ENCODE results near the gene ZNF12.
"Not testable (repeated sequence)": the region's sequence is repeated elsewhere in the genome, so short reads cannot be mapped to it uniquely, and the experiment has no call there.

The ZNF12 gene

DNA sequence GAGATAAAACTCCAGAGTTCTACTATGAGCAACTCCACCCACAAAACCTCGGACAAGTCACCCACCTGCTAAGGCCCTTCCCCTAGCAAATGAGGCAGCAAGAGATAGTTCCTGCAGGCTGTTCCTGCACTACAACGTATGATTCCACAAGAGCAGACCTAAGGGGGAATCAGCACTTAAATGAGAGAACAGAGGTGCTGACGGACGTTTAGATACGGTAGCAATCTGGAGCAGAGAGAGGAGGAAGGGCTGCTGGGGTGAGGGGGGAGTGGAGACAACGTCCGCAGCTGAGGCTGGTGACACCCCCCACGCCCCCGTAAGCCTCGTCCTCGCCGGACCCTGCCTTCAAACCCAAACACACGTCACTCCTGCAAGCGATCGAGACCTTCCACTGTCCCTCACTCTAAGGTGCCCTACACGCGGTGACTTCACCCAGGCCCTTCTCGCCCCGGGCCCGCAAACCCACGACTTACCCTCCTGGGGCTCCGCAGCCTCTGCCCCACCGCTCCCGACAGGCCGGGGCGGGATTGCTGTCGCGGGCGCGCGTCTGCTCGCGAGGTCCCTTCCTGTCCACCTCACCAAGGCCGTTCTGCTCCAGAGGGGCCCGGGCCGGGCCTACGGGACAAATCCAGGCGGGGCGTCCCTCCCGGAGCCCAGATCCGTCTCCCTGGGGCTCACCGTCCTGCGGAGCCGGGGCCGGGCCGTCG lies 635 bp downstream of the ZNF12 start:
- H3K36me3 ChIP-seq (ENCODE audit: insufficient read depth, low read length), result peaks cover 40% of the 10 kb centered on the region
- peaks cover 26% of the 10 kb centered on the region for H3K9me3 ChIP-seq (ENCODE audit: low read depth, low read length)
- H3K4me3 ChIP-seq, result peak overlapping the region; percentile 93
- no peak for DNase-seq (ENCODE audit: low read depth, low spot score)
- H3K9ac ChIP-seq (ENCODE audit: insufficient read length), result peak overlapping the region; percentile 96
- H3K27ac ChIP-seq, result no peak overlapping the region; the same call in 1 of the 2 replicates
- TF ChIP-seq FOXP2 (optimal IDR thresholded peaks at IDR 0.05; ENCODE audit: control extremely low read depth, extremely low read length, insufficient read depth), result no peak
- TF ChIP-seq POLR2AphosphoS5 (IDR thresholded peaks at IDR 0.05; ENCODE audit: borderline replicate concordance, low read depth, low read length), result no peak
- TF ChIP-seq EZH2 (IDR thresholded peaks at IDR 0.05), result no peak

DNA sequence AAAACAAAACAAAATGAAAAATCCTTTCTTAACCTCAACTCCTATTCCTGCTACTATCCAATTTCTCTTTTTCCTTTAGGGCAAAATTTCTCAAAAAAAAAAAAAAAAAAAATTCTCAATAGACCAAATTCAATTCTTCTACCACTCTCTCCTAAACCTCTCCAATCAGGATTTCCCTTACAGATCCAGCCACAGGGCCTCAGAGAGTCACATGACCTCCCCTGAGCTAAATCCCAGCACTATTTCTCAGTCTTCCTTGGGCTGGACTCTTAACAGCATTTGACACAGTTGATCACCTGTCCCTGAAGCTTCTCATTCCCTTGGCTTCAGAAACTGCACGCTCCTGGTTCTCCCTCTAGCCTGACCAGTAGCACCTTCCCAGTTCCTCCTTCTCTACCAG lies 4.9 kb downstream of the ZNF12 start:
- no peak overlapping the region for H3K27ac ChIP-seq
- no peak overlapping the region for H3K4me3 ChIP-seq
- peaks cover 54% of the 10 kb centered on the region for H3K9me3 ChIP-seq (ENCODE audit: low read depth, low read length)
- no peak for TF ChIP-seq FOXP2 (optimal IDR thresholded peaks at IDR 0.05; ENCODE audit: control extremely low read depth, extremely low read length, insufficient read depth)
- TF ChIP-seq EZH2 (IDR thresholded peaks at IDR 0.05), result no peak
- TF ChIP-seq POLR2AphosphoS5 (IDR thresholded peaks at IDR 0.05; ENCODE audit: borderline replicate concordance, low read depth, low read length), result no peak
- no peak for DNase-seq (ENCODE audit: low read depth, low spot score)
- peaks cover 79% of the 10 kb centered on the region for H3K36me3 ChIP-seq (ENCODE audit: insufficient read depth, low read length)
- H3K9ac ChIP-seq (ENCODE audit: insufficient read length), result no peak overlapping the region

DNA sequence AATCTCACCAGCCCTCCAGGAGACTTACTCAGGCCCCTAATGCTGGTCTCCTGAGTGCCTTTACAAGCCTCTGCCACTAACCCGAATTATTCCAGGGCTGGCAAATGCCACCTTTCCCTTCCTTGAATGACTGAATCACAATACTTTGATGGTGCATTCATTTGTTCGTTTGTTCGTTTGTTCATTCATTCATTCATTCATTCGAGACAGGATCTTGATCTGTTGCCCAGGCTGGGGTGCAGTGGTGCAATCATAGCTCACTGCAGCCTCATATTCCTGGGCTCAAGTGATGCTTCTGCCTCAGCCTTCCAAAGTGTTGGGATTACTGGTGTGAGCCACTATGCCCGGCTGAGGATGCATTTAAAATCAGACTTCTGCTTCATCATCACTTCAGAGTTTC lies 6.0 kb downstream of the ZNF12 start:
- Histone ChIP-seq H3K9me3 (ENCODE audit: low read depth, low read length) (peaks cover 65% of the 10 kb centered on the region), H3K36me3 (ENCODE audit: insufficient read depth, low read length) (peaks cover 90% of the 10 kb centered on the region), H3K4me3 (no peak overlapping the region), H3K27ac (no peak overlapping the region), H3K9ac (ENCODE audit: insufficient read length) (no peak overlapping the region)
- no peak for TF ChIP-seq EZH2 (IDR thresholded peaks at IDR 0.05)
- TF ChIP-seq FOXP2 (optimal IDR thresholded peaks at IDR 0.05; ENCODE audit: control extremely low read depth, extremely low read length, insufficient read depth), result no peak
- no peak for TF ChIP-seq POLR2AphosphoS5 (IDR thresholded peaks at IDR 0.05; ENCODE audit: borderline replicate concordance, low read depth, low read length)
- no peak for DNase-seq (ENCODE audit: low read depth, low spot score)

DNA sequence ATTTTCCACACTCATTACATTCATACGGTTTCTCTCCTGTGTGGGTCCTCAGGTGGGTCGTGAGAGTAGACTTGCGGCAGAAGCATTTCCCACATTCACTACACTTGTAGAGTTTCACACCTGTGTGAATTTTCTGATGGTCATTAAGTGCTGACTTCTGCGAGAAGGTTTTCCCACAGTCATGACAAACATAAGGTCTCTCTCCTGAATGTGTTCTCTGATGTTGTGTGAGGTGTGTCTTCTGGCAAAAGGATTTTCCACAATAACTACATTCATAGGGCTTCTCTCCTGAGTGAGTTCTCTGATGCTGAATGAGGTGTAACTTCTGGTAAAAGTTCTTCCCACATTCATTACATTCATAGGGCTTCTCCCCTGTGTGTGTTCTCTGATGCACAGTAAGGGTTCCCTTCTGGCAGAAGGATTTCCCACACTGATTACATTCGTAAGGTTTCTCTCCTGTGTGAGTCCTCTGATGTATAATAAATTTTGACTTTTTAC lies 15.1 kb downstream of the ZNF12 start:
- Histone ChIP-seq H3K4me3 (peak overlapping the region; percentile 37; the same call in 1 of the 2 replicates), H3K9ac (ENCODE audit: insufficient read length) (no peak overlapping the region), H3K36me3 (ENCODE audit: insufficient read depth, low read length) (peaks cover 100% of the 10 kb centered on the region), H3K9me3 (ENCODE audit: low read depth, low read length) (peaks cover 73% of the 10 kb centered on the region), H3K27ac (no peak overlapping the region)
- DNase-seq (ENCODE audit: low read depth, low spot score), result no peak
- no peak for TF ChIP-seq FOXP2 (optimal IDR thresholded peaks at IDR 0.05; ENCODE audit: control extremely low read depth, extremely low read length, insufficient read depth)
- TF ChIP-seq POLR2AphosphoS5 (IDR thresholded peaks at IDR 0.05; ENCODE audit: borderline replicate concordance, low read depth, low read length), result no peak
- TF ChIP-seq EZH2 (IDR thresholded peaks at IDR 0.05), result no peak

DNA sequence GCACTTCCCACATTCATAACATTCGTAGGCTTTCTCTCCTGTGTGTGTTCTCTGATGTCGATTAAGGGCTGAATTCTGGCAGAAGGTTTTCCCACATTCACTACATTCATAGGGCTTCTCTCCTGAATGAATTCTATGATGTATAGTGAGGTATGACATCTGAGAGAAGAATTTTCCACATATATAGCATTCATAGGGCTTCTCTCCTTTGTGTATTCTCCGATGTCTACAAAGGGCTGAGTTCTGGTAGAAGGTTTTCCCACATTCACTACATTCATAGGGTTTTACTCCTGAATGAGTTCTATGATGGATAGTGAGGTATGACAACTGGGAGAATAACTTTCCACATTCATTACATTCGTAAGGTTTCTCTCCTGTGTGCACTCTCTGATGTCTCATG lies 15.6 kb downstream of the ZNF12 start:
- H3K9me3 ChIP-seq (ENCODE audit: low read depth, low read length), result peaks cover 71% of the 10 kb centered on the region
- no peak for DNase-seq (ENCODE audit: low read depth, low spot score)
- peaks cover 99% of the 10 kb centered on the region for H3K36me3 ChIP-seq (ENCODE audit: insufficient read depth, low read length)
- TF ChIP-seq FOXP2 (optimal IDR thresholded peaks at IDR 0.05; ENCODE audit: control extremely low read depth, extremely low read length, insufficient read depth) (no peak), POLR2AphosphoS5 (IDR thresholded peaks at IDR 0.05; ENCODE audit: borderline replicate concordance, low read depth, low read length) (no peak), EZH2 (IDR thresholded peaks at IDR 0.05) (no peak)
- H3K27ac ChIP-seq, result no peak overlapping the region
- peak overlapping the region; percentile 37; the same call in 1 of the 2 replicates for H3K4me3 ChIP-seq
- H3K9ac ChIP-seq (ENCODE audit: insufficient read length), result no peak overlapping the region

DNA sequence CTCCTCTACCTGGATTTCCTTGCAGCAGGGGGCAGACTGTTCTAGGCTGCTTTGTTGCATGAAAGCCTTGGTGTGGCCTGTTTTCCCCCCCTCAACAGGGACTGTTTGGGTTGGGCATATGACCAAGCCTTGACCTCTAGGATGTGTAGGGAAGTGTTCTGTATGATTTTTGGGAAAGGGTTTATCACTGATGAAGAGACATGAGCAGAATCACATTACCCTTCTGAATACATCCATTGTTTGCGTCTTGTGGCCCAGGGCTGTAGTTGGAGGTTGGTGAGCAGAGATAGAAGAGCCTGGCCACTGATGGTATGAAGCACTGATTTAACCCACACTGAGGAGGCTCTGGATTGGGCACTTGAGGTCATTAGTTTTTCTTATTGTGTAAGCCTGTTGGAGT lies 26.6 kb downstream of the ZNF12 start:
- Histone ChIP-seq H3K27ac (no peak overlapping the region), H3K9ac (ENCODE audit: insufficient read length) (no peak overlapping the region), H3K4me3 (no peak overlapping the region), H3K36me3 (ENCODE audit: insufficient read depth, low read length) (peaks cover 4% of the 10 kb centered on the region; the same call in 1 of the 2 replicates), H3K9me3 (ENCODE audit: low read depth, low read length) (peaks cover 15% of the 10 kb centered on the region)
- no peak for DNase-seq (ENCODE audit: low read depth, low spot score)
- TF ChIP-seq FOXP2 (optimal IDR thresholded peaks at IDR 0.05; ENCODE audit: control extremely low read depth, extremely low read length, insufficient read depth), result no peak
- no peak for TF ChIP-seq POLR2AphosphoS5 (IDR thresholded peaks at IDR 0.05; ENCODE audit: borderline replicate concordance, low read depth, low read length)
- no peak for TF ChIP-seq EZH2 (IDR thresholded peaks at IDR 0.05)

DNA sequence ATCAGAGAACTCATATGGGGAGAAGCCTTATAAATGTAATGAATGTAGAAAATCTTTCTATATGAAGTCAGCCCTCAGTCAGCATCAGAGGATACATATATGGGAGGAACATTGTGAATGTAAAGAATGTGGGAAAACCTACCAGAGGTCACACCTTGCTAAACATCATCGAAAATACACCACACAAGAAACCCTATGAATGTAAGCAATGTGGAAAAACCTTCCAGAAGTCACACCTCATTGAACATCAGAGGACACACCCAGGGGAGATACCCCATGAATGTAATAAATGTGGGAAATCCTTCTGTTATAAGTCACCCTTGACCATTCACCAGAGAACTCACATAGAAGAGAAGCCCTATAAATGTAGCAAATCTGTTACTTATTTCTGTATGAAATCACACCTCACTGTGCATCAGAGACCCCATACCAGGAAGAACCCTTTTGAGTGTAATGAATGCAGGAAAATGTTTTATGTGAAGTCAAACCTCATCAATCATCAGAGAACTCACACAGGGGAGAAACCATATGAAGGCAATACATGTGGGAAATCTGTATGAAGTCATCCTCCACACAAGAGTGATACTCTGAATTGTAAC lies 30.8 kb downstream of the ZNF12 start:
- Histone ChIP-seq H3K27ac (no peak overlapping the region), H3K36me3 (ENCODE audit: insufficient read depth, low read length) (no peaks in the 10 kb centered on the region), H3K9ac (ENCODE audit: insufficient read length) (no peak overlapping the region), H3K4me3 (no peak overlapping the region), H3K9me3 (ENCODE audit: low read depth, low read length) (peaks cover 11% of the 10 kb centered on the region; the same call in 1 of the 2 replicates)
- DNase-seq (ENCODE audit: low read depth, low spot score), result no peak
- TF ChIP-seq EZH2 (IDR thresholded peaks at IDR 0.05), result no peak
- no peak for TF ChIP-seq FOXP2 (optimal IDR thresholded peaks at IDR 0.05; ENCODE audit: control extremely low read depth, extremely low read length, insufficient read depth)
- no peak for TF ChIP-seq POLR2AphosphoS5 (IDR thresholded peaks at IDR 0.05; ENCODE audit: borderline replicate concordance, low read depth, low read length)

DNA sequence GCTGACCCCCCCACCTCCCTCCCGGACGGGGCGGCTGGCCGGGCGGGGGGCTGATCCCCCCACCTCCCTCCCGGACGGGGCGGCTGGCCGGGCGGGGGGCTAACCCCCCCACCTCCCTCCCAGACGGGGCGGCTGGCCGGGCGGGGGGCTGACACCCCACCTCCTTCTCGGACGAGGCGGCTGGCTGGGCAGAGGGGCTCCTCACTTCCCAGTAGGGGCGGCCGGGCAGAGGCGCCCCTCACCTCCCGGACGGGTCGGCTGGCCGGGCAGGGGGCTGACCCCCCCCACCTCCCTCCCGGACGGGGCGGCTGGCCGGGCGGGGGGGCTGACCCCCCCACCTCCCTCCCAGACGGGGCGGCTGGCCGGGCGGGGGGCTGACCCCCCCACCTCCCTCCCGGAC lies 35.9 kb downstream of the ZNF12 start:
- H3K9me3 ChIP-seq (ENCODE audit: low read depth, low read length), result peaks cover 16% of the 10 kb centered on the region; the same call in 1 of the 2 replicates
- not testable (repeated sequence) for H3K9ac ChIP-seq (ENCODE audit: insufficient read length); H3K36me3 ChIP-seq (ENCODE audit: insufficient read depth, low read length); H3K27ac ChIP-seq; H3K4me3 ChIP-seq; DNase-seq (ENCODE audit: low read depth, low spot score)
